Measurements from ENCODE around the gene PLCB1. TPM values are rescaled to one million over a fixed set of nuclear protein-coding genes. Genes with fewer than 3 reads are reported as not detected.

PLCB1 gene
- total and polyA plus RNA-seq, 2 experiments from 2014 or later, result 6.7 to 20.5 TPM

- TF ChIP-seq CTCF (IDR thresholded peaks at IDR 0.05; ENCODE audit: poor library complexity) (no peak), EZH2 (IDR thresholded peaks at IDR 0.05; ENCODE audit: borderline replicate concordance) (no peak), EZH2phosphoT487 (IDR thresholded peaks at IDR 0.05; ENCODE audit: low read depth, severe bottlenecking, unreplicated experiment) (no peak)
These were observed 152.8 kb downstream of the PLCB1 start for GRCh38 chr20:8284902-8285301.

GRCh38 chr20:8287340-8287739 is 155.3 kb downstream of the PLCB1 start:
- WGBS (ENCODE audit: low lambda C conversion rate, missing lambda C conversion rate), result 64% methylated on average over 5 of the region's 5 CpGs
- H3K9me3 ChIP-seq (ENCODE audit: low read depth), result no peaks in the 10 kb centered on the region
- no peaks in the 10 kb centered on the region for H3K36me3 ChIP-seq (replicated peaks; ENCODE audit: insufficient read depth, low read depth)
- H3K27ac ChIP-seq, result no peak overlapping the region
- TF ChIP-seq CTCF (IDR thresholded peaks at IDR 0.05; ENCODE audit: poor library complexity), result no peak
- TF ChIP-seq EZH2phosphoT487 (IDR thresholded peaks at IDR 0.05; ENCODE audit: low read depth, severe bottlenecking, unreplicated experiment), result no peak
- no peak for TF ChIP-seq EZH2 (IDR thresholded peaks at IDR 0.05; ENCODE audit: borderline replicate concordance)
- no peaks in the 10 kb centered on the region for H3K9me2 ChIP-seq (replicated peaks; ENCODE audit: insufficient read depth)
- no peak overlapping the region for H3K4me3 ChIP-seq
- no peak overlapping the region for H3K4me2 ChIP-seq
- no peak overlapping the region for H2AFZ ChIP-seq
- no peaks in the 10 kb centered on the region for H3K27me3 ChIP-seq
- H4K20me1 ChIP-seq (ENCODE audit: insufficient read depth, poor library complexity, severe bottlenecking), result no peaks in the 10 kb centered on the region
- H3K79me2 ChIP-seq, result no peaks in the 10 kb centered on the region
- no peaks in the 10 kb centered on the region for H3K4me1 ChIP-seq (ENCODE audit: insufficient read depth)
- DNase-seq (ENCODE audit: low spot score), result no peak

More at GRCh38 chr20:8284902-8285301, 152.8 kb downstream of the PLCB1 start:
- H3K4me3 ChIP-seq, result no peak overlapping the region
- no peaks in the 10 kb centered on the region for H3K79me2 ChIP-seq
- no peaks in the 10 kb centered on the region for H3K9me3 ChIP-seq (ENCODE audit: low read depth)
- WGBS (ENCODE audit: low lambda C conversion rate, missing lambda C conversion rate), result 47% methylated on average over 2 of the region's 2 CpGs
- DNase-seq (ENCODE audit: low spot score), result no peak
- no peaks in the 10 kb centered on the region for H3K27me3 ChIP-seq
- H3K4me2 ChIP-seq, result no peak overlapping the region
- no peaks in the 10 kb centered on the region for H3K36me3 ChIP-seq (replicated peaks; ENCODE audit: insufficient read depth, low read depth)
- no peak overlapping the region for H3K27ac ChIP-seq
- no peaks in the 10 kb centered on the region for H3K4me1 ChIP-seq (ENCODE audit: insufficient read depth)
- no peaks in the 10 kb centered on the region for H3K9me2 ChIP-seq (replicated peaks; ENCODE audit: insufficient read depth)
- H2AFZ ChIP-seq, result no peak overlapping the region
- no peaks in the 10 kb centered on the region for H4K20me1 ChIP-seq (ENCODE audit: insufficient read depth, poor library complexity, severe bottlenecking)

GRCh38 chr20:8291200-8291599 is 159.1 kb downstream of the PLCB1 start:
- no peaks in the 10 kb centered on the region for H3K4me1 ChIP-seq (ENCODE audit: insufficient read depth)
- no peaks in the 10 kb centered on the region for H3K27me3 ChIP-seq
- H3K79me2 ChIP-seq, result no peaks in the 10 kb centered on the region
- no peak overlapping the region for H2AFZ ChIP-seq
- no peak overlapping the region for H3K4me3 ChIP-seq
- no peaks in the 10 kb centered on the region for H3K9me2 ChIP-seq (replicated peaks; ENCODE audit: insufficient read depth)
- H3K27ac ChIP-seq, result no peak overlapping the region
- WGBS (ENCODE audit: low lambda C conversion rate, missing lambda C conversion rate), result 95% methylated on average over 1 of the region's 1 CpG
- no peaks in the 10 kb centered on the region for H3K36me3 ChIP-seq (replicated peaks; ENCODE audit: insufficient read depth, low read depth)
- no peak for TF ChIP-seq EZH2phosphoT487 (IDR thresholded peaks at IDR 0.05; ENCODE audit: low read depth, severe bottlenecking, unreplicated experiment)
- TF ChIP-seq CTCF (IDR thresholded peaks at IDR 0.05; ENCODE audit: poor library complexity), result no peak
- no peak for TF ChIP-seq EZH2 (IDR thresholded peaks at IDR 0.05; ENCODE audit: borderline replicate concordance)
- H3K9me3 ChIP-seq (ENCODE audit: low read depth), result no peaks in the 10 kb centered on the region
- no peak for DNase-seq (ENCODE audit: low spot score)
- no peak overlapping the region for H3K4me2 ChIP-seq
- no peaks in the 10 kb centered on the region for H4K20me1 ChIP-seq (ENCODE audit: insufficient read depth, poor library complexity, severe bottlenecking)

GRCh38 chr20:8291873-8292272 is 159.8 kb downstream of the PLCB1 start:
- TF ChIP-seq EZH2phosphoT487 (IDR thresholded peaks at IDR 0.05; ENCODE audit: low read depth, severe bottlenecking, unreplicated experiment) (no peak), EZH2 (IDR thresholded peaks at IDR 0.05; ENCODE audit: borderline replicate concordance) (no peak), CTCF (IDR thresholded peaks at IDR 0.05; ENCODE audit: poor library complexity) (no peak)
- DNase-seq (ENCODE audit: low spot score), result no peak
- Histone ChIP-seq H3K27me3 (no peaks in the 10 kb centered on the region), H4K20me1 (ENCODE audit: insufficient read depth, poor library complexity, severe bottlenecking) (no peaks in the 10 kb centered on the region), H3K4me2 (no peak overlapping the region), H3K4me3 (no peak overlapping the region), H2AFZ (no peak overlapping the region), H3K4me1 (ENCODE audit: insufficient read depth) (no peaks in the 10 kb centered on the region), H3K79me2 (no peaks in the 10 kb centered on the region), H3K9me2 (replicated peaks; ENCODE audit: insufficient read depth) (no peaks in the 10 kb centered on the region), H3K27ac (no peak overlapping the region), H3K9me3 (ENCODE audit: low read depth) (no peaks in the 10 kb centered on the region), H3K36me3 (replicated peaks; ENCODE audit: insufficient read depth, low read depth) (no peaks in the 10 kb centered on the region)
- WGBS (ENCODE audit: low lambda C conversion rate, missing lambda C conversion rate), result 52% methylated on average over 1 of the region's 1 CpG

All from hepatocyte (in vitro differentiated cells).